HEK293 (cell line): Measurements from ENCODE around the gene SNRPD3.

Experiments used
- GLIS2 ChIP-seq: fragments of 450-650 bp; formaldehyde crosslinking; IDR thresholded peaks from 2 replicates; pipeline ENCODE4 v1.5.1; 2016; ENCODE audit warnings: missing biosample characterization, missing genetic modification characterization
- HOXC10 ChIP-seq: sonication (generic); formaldehyde crosslinking; IDR thresholded peaks from 2 replicates; pipeline ENCODE4 v1.8.1; 2023; ENCODE audit warnings: mild to moderate bottlenecking, missing genetic modification reagents
- MYNN ChIP-seq: fragments of 450-650 bp; formaldehyde crosslinking; IDR thresholded peaks from 2 replicates; pipeline ENCODE4 v1.5.1; 2016; ENCODE audit warnings: missing biosample characterization, missing genetic modification characterization, borderline replicate concordance
- OVOL3 ChIP-seq: fragments of 450-650 bp; formaldehyde crosslinking; IDR thresholded peaks from 2 replicates; pipeline ENCODE4 v1.5.1; 2016; ENCODE audit warnings: missing biosample characterization, missing genetic modification characterization
- SALL2 ChIP-seq: fragments of 450-650 bp; formaldehyde crosslinking; IDR thresholded peaks from 2 replicates; pipeline ENCODE4 v1.5.0; 2017; ENCODE audit warnings: missing biosample characterization, mild to moderate bottlenecking, missing genetic modification characterization, borderline replicate concordance
- WT1 ChIP-seq: fragments of 450-650 bp; formaldehyde crosslinking; IDR thresholded peaks from 2 replicates; pipeline ENCODE4 v1.5.1; 2016; ENCODE audit warnings: missing biosample characterization, missing genetic modification characterization
- ZBTB1 ChIP-seq: fragments of 450-650 bp; formaldehyde crosslinking; IDR thresholded peaks from 2 replicates; pipeline ENCODE4 v1.5.1; 2016; ENCODE audit warnings: missing biosample characterization, missing genetic modification characterization
- ZBTB17 ChIP-seq: fragments of 450-650 bp; formaldehyde crosslinking; IDR thresholded peaks from 2 replicates; pipeline ENCODE4 v1.5.1; 2016; ENCODE audit warnings: missing biosample characterization, missing genetic modification characterization
- ZBTB21 ChIP-seq: fragments of 450-650 bp; formaldehyde crosslinking; IDR thresholded peaks from 2 replicates; pipeline ENCODE4 v1.5.1; 2017; ENCODE audit warnings: missing biosample characterization, missing genetic modification characterization
- ZBTB48 ChIP-seq: fragments of 450-650 bp; formaldehyde crosslinking; IDR thresholded peaks from 2 replicates; pipeline ENCODE4 v1.5.1; 2016; ENCODE audit warnings: missing biosample characterization, missing genetic modification characterization
- ZEB2 ChIP-seq: fragments of 450-650 bp; formaldehyde crosslinking; IDR thresholded peaks from 2 replicates; pipeline ENCODE4 v1.5.1; 2016; ENCODE audit warnings: missing biosample characterization, missing genetic modification characterization
- ZFP69B ChIP-seq: fragments of 450-650 bp; formaldehyde crosslinking; IDR thresholded peaks from 2 replicates; pipeline ENCODE4 v1.5.1; 2016; ENCODE audit warnings: missing biosample characterization, missing genetic modification characterization
- ZNF146 ChIP-seq: fragments of 450-650 bp; formaldehyde crosslinking; IDR thresholded peaks from 2 replicates; pipeline ENCODE4 v1.5.1; 2016; ENCODE audit warnings: missing biosample characterization, missing genetic modification characterization
- ZNF169 ChIP-seq: fragments of 450-650 bp; formaldehyde crosslinking; IDR thresholded peaks from 2 replicates; pipeline ENCODE4 v1.5.1; 2016; ENCODE audit warnings: missing biosample characterization, missing genetic modification characterization
- ZNF175 ChIP-seq: fragments of 450-650 bp; formaldehyde crosslinking; IDR thresholded peaks from 2 replicates; pipeline ENCODE4 v1.5.1; 2016; ENCODE audit warnings: missing biosample characterization, missing genetic modification characterization
- ZNF221 ChIP-seq: fragments of 450-650 bp; formaldehyde crosslinking; IDR thresholded peaks from 2 replicates; pipeline ENCODE4 v1.5.1; 2017; ENCODE audit warnings: missing biosample characterization, missing genetic modification characterization, borderline replicate concordance
- ZNF266 ChIP-seq: fragments of 450-650 bp; formaldehyde crosslinking; IDR thresholded peaks from 2 replicates; pipeline ENCODE4 v1.5.1; 2016; ENCODE audit warnings: missing biosample characterization, missing genetic modification characterization, low read depth
- ZNF324 ChIP-seq: fragments of 450-650 bp; formaldehyde crosslinking; IDR thresholded peaks from 2 replicates; pipeline ENCODE4 v1.5.1; 2016; ENCODE audit warnings: missing biosample characterization, missing genetic modification characterization
- ZNF350 ChIP-seq: fragments of 450-650 bp; formaldehyde crosslinking; IDR thresholded peaks from 2 replicates; pipeline ENCODE4 v1.5.0; 2017; ENCODE audit warnings: missing biosample characterization, mild to moderate bottlenecking, missing genetic modification characterization
- ZNF354C ChIP-seq: fragments of 450-650 bp; formaldehyde crosslinking; IDR thresholded peaks from 2 replicates; pipeline ENCODE4 v1.5.1; 2016; ENCODE audit warnings: missing biosample characterization, missing genetic modification characterization, low read depth, borderline replicate concordance
- ZNF423 ChIP-seq: fragments of 450-650 bp; formaldehyde crosslinking; IDR thresholded peaks from 2 replicates; pipeline ENCODE4 v1.5.1; 2016; ENCODE audit warnings: missing biosample characterization, missing genetic modification characterization
- ZNF530 ChIP-seq: fragments of 450-650 bp; formaldehyde crosslinking; IDR thresholded peaks from 2 replicates; pipeline ENCODE4 v1.5.1; 2016; ENCODE audit warnings: low read depth, missing biosample characterization, missing genetic modification characterization
- ZNF544 ChIP-seq: fragments of 450-650 bp; formaldehyde crosslinking; IDR thresholded peaks from 2 replicates; pipeline ENCODE4 v1.5.0; 2017; ENCODE audit warnings: missing biosample characterization, missing genetic modification characterization
- ZNF560 ChIP-seq: fragments of 450-650 bp; formaldehyde crosslinking; IDR thresholded peaks from 2 replicates; pipeline ENCODE4 v1.5.1; 2017; ENCODE audit warnings: missing biosample characterization, missing genetic modification characterization, borderline replicate concordance
- ZNF585B ChIP-seq: fragments of 450-650 bp; formaldehyde crosslinking; IDR thresholded peaks from 2 replicates; pipeline ENCODE4 v1.5.1; 2016; ENCODE audit warnings: missing biosample characterization, missing genetic modification characterization
- ZNF629 ChIP-seq: fragments of 450-650 bp; formaldehyde crosslinking; IDR thresholded peaks from 2 replicates; pipeline ENCODE4 v1.5.1; 2017; ENCODE audit warnings: missing biosample characterization, missing genetic modification characterization
- ZNF670 ChIP-seq: fragments of 450-650 bp; formaldehyde crosslinking; IDR thresholded peaks from 2 replicates; pipeline ENCODE4 v1.5.1; 2016; ENCODE audit warnings: missing biosample characterization, missing genetic modification characterization, low read depth
- ZNF707 ChIP-seq: fragments of 450-650 bp; formaldehyde crosslinking; IDR thresholded peaks from 2 replicates; pipeline ENCODE4 v1.5.1; 2016; ENCODE audit warnings: missing biosample characterization, missing genetic modification characterization
- ZNF768 ChIP-seq: fragments of 450-650 bp; formaldehyde crosslinking; IDR thresholded peaks from 2 replicates; pipeline ENCODE4 v1.5.1; 2018; ENCODE audit warnings: missing biosample characterization, mild to moderate bottlenecking, missing genetic modification characterization
- ZSCAN30 ChIP-seq: fragments of 450-650 bp; IDR thresholded peaks from 2 replicates; pipeline ENCODE4 v1.5.1; 2018; ENCODE audit warnings: missing biosample characterization, mild to moderate bottlenecking, missing genetic modification characterization, moderate library complexity
- TF ChIP-seq, protein P1 (sequence below): fragments of 450-650 bp; IDR thresholded peaks from 2 replicates; pipeline ENCODE4 v1.5.1; 2018; ENCODE audit warnings: missing biosample characterization, mild to moderate bottlenecking, missing genetic modification characterization
- TF ChIP-seq, protein P2 (sequence below): fragments of 450-650 bp; formaldehyde crosslinking; IDR thresholded peaks from 2 replicates; pipeline ENCODE4 v1.5.1; 2016; ENCODE audit warnings: missing biosample characterization, missing genetic modification characterization
- TF ChIP-seq, protein P3 (sequence below): fragments of 450-650 bp; formaldehyde crosslinking; IDR thresholded peaks from 2 replicates; pipeline ENCODE4 v1.5.1; 2016; ENCODE audit warnings: missing biosample characterization, missing genetic modification characterization, borderline replicate concordance
- TF ChIP-seq, protein P4 (sequence below): fragments of 450-650 bp; formaldehyde crosslinking; IDR thresholded peaks from 2 replicates; pipeline ENCODE4 v1.5.0; 2017; ENCODE audit warnings: missing biosample characterization, missing genetic modification characterization, borderline replicate concordance
- TF ChIP-seq, protein P5 (sequence below): fragments of 450-650 bp; formaldehyde crosslinking; IDR thresholded peaks from 2 replicates; pipeline ENCODE4 v1.5.1; 2016; ENCODE audit warnings: missing biosample characterization, missing genetic modification characterization

The SNRPD3 gene

DNA sequence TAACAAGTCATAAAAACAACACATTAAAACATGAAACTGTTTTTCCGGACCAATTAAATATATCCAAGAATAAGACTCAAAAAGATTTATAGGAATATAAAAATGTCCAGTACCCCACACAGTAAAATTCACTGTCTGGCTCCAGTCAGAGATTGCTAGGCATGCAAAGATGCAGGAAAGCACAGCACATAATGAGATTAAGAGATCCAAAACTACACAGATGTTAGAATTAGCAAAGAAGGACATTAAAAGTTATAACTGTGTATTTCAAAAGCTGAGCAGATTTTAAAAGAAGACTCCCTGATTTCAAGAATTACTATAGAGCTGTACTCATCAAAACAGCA is 23.4 kb downstream of the SNRPD3 start (continued):
- TF ChIP-seq, protein P1, sequence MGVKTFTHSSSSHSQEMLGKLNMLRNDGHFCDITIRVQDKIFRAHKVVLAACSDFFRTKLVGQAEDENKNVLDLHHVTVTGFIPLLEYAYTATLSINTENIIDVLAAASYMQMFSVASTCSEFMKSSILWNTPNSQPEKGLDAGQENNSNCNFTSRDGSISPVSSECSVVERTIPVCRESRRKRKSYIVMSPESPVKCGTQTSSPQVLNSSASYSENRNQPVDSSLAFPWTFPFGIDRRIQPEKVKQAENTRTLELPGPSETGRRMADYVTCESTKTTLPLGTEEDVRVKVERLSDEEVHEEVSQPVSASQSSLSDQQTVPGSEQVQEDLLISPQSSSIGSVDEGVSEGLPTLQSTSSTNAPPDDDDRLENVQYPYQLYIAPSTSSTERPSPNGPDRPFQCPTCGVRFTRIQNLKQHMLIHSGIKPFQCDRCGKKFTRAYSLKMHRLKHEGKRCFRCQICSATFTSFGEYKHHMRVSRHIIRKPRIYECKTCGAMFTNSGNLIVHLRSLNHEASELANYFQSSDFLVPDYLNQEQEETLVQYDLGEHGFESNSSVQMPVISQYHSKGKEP (tag by site-specific recombination): peak; percentile 72
- TF ChIP-seq ZNF175 (tag by site-specific recombination) (no peak), ZNF146 (tag by site-specific recombination) (no peak), ZEB2 (tag by site-specific recombination) (0 out of 2 replicates have a peak, but pooled peaks have one; percentile 5), ZNF423 (tag by site-specific recombination) (no peak), ZNF670 (tag by site-specific recombination) (no peak), OVOL3 (tag by site-specific recombination) (no peak), MYNN (tag by site-specific recombination) (no peak), ZNF768 (tag by site-specific recombination) (no peak), ZNF544 (tag by site-specific recombination) (no peak), ZNF530 (no peak), ZBTB48 (tag by site-specific recombination) (no peak), ZFP69B (tag by site-specific recombination) (no peak), ZSCAN30 (peak; percentile 81; the same call in 1 of the 2 replicates), ZBTB17 (no peak), ZNF266 (tag by site-specific recombination) (no peak), GLIS2 (no peak), ZNF629 (no peak), ZNF585B (tag by site-specific recombination) (no peak), HOXC10 (CRISPR knock-in tag) (no peak), ZNF169 (tag by site-specific recombination) (no peak), ZBTB21 (tag by site-specific recombination) (no peak), WT1 (tag by site-specific recombination) (peak; percentile 72), ZNF221 (tag by site-specific recombination) (no peak), ZBTB1 (tag by site-specific recombination) (no peak), ZNF560 (tag by site-specific recombination) (no peak), ZNF354C (tag by site-specific recombination) (no peak), ZNF707 (tag by site-specific recombination) (no peak), ZNF324 (tag by site-specific recombination) (no peak), ZNF350 (tag by site-specific recombination) (no peak), SALL2 (no peak)
- TF ChIP-seq, protein P2, sequence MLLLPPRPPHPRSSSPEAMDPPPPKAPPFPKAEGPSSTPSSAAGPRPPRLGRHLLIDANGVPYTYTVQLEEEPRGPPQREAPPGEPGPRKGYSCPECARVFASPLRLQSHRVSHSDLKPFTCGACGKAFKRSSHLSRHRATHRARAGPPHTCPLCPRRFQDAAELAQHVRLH: no peak
- TF ChIP-seq, protein P3, sequence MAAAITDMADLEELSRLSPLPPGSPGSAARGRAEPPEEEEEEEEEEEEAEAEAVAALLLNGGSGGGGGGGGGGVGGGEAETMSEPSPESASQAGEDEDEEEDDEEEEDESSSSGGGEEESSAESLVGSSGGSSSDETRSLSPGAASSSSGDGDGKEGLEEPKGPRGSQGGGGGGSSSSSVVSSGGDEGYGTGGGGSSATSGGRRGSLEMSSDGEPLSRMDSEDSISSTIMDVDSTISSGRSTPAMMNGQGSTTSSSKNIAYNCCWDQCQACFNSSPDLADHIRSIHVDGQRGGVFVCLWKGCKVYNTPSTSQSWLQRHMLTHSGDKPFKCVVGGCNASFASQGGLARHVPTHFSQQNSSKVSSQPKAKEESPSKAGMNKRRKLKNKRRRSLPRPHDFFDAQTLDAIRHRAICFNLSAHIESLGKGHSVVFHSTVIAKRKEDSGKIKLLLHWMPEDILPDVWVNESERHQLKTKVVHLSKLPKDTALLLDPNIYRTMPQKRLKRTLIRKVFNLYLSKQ (tag by site-specific recombination): no peak
- TF ChIP-seq, protein P4, sequence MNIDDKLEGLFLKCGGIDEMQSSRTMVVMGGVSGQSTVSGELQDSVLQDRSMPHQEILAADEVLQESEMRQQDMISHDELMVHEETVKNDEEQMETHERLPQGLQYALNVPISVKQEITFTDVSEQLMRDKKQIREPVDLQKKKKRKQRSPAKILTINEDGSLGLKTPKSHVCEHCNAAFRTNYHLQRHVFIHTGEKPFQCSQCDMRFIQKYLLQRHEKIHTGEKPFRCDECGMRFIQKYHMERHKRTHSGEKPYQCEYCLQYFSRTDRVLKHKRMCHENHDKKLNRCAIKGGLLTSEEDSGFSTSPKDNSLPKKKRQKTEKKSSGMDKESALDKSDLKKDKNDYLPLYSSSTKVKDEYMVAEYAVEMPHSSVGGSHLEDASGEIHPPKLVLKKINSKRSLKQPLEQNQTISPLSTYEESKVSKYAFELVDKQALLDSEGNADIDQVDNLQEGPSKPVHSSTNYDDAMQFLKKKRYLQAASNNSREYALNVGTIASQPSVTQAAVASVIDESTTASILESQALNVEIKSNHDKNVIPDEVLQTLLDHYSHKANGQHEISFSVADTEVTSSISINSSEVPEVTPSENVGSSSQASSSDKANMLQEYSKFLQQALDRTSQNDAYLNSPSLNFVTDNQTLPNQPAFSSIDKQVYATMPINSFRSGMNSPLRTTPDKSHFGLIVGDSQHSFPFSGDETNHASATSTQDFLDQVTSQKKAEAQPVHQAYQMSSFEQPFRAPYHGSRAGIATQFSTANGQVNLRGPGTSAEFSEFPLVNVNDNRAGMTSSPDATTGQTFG (tag by site-specific recombination): no peak
- TF ChIP-seq, protein P5, sequence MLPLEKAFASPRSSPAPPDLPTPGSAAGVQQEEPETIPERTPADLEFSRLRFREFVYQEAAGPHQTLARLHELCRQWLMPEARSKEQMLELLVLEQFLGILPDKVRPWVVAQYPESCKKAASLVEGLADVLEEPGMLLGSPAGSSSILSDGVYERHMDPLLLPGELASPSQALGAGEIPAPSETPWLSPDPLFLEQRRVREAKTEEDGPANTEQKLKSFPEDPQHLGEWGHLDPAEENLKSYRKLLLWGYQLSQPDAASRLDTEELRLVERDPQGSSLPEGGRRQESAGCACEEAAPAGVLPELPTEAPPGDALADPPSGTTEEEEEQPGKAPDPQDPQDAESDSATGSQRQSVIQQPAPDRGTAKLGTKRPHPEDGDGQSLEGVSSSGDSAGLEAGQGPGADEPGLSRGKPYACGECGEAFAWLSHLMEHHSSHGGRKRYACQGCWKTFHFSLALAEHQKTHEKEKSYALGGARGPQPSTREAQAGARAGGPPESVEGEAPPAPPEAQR (tag by site-specific recombination): no peak
- TF ChIP-seq, all 188 proteins: peak for 8
